Measurements from ENCODE around the gene ZNF607.
"Not testable (repeated sequence)": the region's sequence is repeated elsewhere in the genome, so short reads cannot be mapped to it uniquely, and the experiment has no call there.

Gene ZNF607

DNA sequence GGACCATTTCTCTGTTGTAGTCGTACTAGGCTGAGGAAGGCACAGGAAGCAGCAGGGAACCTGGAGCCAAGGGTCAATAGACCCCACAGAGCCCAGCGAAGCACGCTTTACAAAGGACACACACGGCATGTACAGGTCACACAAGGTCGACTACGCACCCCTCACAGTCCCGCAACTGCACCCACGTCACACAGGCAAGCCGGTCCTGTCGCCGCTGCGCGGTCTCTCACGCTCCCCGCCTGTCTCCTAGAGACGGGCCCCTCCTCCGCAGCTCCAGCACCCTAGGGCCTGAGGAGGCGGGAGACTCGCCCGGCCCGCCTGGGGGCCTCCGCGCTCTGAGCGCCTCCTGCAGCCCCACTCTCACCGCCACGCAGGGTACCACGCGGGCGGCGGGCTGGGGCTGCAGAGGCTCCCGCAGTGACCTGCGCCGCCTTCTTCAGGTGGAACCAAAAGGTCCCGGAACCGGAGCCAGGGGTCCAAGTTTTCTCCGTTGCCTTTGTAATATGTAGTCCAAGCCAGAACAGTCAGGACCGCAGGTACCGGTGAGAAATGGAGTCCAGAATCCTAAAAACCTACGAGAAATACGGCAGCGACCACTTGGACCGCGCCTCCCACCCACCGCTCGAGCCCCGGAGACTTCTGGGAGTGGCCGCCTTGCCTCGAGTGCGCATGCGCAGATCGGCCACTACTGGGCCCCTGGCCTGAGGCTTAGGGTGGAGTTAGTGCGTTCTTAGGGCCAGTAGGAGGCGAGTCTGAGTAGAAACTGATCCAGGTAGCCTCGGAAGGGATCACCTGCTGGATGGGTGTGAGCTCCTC is at the start of gene ZNF607:
Gene ZNF607, minus strand, starts transcription at position 651 of the 816 bp plus-strand sequence. CDS start 8,143 bp downstream, outside the sequence.
- DNase-seq, result peak; percentile 93

DNA sequence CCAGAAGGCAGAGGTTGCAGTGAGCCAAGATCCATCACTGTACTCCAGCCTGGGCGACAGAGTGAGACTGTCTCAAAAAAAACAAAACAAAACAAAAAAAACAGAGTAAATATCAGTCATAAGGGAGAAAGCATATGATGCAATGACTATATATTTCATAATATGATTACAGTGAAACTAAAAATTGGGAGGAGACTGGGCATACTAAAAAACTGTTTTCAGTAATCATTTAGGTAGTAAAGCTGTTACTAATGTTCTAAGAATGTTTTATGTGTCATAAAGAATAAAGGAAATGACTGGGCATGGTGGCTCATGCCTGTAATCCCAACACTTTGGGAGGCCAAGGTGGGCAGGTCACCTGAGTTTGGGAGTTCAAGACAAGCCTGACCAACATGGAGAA is 43.9 kb upstream of the ZNF607 start:
- no peak for DNase-seq

DNA sequence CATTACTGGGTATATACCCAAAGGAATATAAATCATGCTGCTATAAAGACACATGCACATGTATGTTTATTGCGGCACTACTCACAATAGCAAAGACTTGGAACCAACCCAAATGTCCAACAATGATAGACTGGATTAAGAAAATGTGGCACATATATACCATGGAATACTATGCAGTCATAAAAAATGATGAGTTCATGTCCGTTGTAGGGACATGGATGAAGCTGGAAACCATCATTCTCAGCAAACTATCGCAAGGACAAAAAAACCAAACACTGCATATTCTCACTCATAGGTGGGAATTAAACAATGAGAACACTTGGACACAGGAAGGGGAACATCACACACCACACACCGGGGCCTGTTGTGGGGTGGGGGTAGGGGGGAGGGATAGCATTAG is 38.1 kb upstream of the ZNF607 start:
- not testable (repeated sequence) for DNase-seq

DNA sequence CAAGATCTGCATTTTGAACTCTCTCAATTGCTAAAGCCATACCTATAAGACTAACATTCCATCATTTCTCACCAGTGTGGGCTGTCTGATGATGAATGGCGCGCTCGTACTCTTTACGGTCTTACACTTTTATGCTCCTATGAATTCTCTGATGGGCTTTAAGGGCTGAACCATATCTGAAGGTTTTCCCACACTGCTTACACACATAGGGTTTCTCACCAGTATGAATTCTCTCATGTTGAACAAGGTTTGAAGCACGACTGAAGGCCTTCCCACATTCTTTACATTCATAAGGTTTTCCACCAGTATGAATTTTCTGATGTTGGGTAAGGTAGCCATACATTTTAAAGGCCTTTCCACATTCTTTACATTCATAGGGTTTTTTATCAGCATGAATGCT is 18.8 kb upstream of the ZNF607 start:
- DNase-seq, result no peak

DNA sequence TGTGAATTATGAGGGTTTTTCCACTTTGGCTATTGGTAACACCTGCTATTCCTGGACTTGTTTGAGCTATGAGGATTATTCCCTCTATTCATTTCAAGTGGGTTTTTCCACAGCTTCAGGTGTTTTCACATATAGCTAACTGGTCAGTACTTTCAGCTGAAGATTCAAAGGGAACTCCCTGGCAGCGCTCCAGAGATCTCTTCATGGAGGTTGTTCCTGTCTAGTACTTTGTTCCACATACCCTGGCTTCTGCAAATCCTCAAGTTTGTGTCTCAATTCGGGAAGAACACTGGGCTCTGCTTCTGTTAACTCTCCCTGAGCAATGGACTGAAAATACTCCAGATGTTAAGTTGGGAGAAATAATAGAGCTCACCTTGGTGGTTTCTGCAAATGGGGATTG is 5.6 kb upstream of the ZNF607 start:
- DNase-seq, result no peak

DNA sequence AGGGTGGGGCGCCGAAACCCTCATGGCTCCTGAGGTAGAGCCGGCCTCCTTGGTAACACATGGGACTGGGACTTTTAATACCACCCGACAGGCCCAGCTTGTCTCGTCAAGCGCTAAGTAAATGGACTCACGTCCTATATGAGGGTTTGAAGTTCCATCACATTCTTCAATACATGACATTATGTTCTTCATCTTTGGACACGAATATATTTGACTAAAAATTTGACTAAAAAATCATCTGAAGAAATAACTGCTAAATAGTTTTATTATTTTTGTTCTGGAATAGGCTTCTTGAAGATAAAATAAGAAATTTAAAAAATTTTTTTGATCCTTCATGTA is 335 bp upstream of the ZNF607 start:
- DNase-seq, result no peak

DNA sequence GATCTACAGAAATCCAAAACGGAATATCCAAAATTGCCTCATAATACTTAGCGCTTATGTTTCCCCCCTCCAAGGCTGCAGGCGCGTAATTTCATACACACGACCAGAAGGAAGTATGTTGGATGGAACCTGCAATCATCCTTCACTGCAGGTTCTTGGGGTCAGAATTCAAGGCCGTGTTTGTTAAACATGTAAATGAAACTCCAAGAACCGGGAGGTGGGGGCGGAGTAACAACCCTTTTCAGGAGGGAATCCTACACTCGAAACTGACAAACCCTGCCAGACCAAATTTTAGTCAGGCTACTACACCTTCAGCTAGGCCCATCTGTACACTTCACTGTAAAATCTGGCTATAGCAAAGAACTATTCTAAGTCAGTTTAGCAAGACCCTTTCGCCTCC is 1.3 kb downstream of the ZNF607 start:
- no peak for DNase-seq

DNA sequence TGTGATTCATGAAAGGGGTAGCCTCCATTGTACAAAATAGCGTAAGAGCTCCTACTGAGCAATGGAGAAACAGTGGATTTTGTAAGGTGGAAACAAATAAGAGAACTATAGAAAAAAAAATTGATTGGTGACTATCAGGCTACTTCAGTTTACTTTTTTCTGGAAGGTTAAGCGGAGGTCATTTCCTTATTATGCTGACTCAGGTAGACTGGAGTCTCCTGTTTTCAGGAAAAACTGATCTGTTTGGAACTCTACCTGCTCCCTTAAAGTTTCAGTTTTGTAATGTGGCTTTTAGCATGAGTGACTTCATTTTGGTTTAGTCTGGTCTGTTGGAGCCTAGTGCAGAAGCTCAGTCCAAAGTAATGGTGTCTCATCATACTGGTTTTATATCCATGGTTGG is 3.4 kb downstream of the ZNF607 start:
- DNase-seq, result no peak

DNA sequence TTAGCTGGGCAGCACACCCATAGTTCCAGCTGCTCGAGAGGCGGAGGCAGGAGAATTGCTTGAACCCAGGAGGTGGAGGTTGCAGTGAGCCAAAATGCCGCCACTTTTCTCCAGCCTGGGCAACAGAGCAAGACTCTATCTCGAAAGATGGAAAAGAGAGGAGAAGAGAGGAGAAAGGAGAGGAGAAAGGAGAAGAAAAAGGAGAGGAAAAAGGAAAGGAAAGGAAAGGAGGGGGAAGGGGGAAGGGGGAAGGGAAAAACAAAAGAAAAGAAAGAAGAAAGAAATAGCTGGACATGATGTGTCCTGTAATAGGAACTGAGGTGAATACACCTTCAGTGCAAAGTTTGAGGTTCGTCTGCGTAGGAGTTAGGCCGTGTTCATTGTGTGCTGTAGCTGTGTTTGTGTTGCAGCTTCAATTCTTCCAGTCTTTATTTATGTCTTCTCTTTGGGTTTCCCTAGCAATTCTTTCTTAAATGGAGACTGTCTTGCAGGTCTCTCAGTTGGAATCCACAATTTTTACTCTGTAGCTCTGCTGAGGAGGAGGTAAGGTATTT is 13.4 kb downstream of the ZNF607 start:
- no peak for DNase-seq

DNA sequence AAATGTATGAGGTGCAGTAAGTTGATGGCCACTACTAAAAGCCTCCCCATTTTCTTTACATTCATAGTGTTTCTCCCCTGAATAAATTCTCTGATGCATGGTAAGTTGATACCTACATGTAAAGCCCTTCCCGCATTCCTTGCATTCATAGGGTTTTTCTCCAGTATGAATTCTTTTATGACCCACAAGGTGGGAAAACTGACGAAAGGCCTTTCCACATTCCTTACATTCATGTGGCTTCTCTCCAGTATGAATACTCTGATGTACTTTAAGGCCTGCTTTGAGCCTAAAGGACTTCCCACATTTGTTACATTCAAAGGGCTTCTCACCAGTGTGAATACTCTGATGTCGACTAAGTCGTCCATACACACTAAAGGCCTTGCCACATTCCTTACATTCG is 20.5 kb downstream of the ZNF607 start:
- DNase-seq, result no peak

DNA sequence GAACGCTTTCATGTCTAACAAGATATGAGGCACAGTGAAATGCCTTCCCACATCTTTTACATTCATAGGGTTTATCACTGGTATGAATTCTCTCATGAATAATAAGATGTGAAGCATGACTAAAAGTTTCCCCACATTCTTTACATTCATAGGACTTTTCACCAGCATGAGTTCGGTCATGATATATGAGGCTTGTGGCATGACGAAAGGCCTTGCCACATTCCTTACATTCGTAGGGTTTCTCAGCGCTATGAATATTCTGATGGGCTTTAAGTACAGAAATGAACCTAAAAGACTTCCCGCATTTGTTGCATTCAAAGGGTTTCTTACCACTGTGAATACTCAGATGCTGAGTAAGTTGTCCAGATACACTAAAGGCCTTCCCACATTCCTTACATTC is 21.3 kb downstream of the ZNF607 start:
- no peak for DNase-seq

DNA sequence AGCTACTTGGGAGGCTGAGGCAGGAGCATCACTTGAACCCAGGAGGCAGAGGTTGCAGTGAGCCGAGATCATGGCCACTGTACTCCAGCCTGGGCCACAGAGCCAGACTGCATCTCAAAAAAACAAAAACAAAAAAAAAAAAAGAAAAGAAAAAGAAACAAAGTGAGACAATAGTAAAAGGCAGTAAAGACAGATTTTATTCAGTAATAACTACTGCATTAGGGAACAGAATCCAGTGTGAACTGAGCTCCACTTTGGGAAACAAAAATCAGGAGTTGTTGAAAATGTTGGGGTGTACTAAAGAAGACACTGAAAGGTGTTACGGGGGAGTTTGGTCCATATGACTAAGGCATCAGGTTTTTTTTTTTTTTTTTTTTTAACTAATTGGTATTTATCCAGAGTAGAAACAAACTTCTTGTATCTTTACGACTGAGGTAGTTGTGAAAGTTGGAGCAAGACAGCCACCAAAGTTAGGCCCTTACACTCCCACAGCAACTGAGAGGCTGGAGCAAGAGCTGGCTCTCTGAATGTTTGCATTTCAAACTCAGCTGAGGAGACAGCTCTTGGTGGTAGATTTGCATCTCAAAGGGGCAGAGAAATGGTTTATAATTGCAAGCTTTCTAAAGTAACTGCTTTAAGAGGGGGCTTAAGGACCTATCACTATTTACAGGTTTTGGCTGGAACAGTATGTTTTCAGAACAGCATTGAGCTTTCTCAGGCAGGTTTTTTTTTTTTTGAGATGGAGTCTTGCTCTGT is 24.2 kb downstream of the ZNF607 start:
- DNase-seq, result no peak

DNA sequence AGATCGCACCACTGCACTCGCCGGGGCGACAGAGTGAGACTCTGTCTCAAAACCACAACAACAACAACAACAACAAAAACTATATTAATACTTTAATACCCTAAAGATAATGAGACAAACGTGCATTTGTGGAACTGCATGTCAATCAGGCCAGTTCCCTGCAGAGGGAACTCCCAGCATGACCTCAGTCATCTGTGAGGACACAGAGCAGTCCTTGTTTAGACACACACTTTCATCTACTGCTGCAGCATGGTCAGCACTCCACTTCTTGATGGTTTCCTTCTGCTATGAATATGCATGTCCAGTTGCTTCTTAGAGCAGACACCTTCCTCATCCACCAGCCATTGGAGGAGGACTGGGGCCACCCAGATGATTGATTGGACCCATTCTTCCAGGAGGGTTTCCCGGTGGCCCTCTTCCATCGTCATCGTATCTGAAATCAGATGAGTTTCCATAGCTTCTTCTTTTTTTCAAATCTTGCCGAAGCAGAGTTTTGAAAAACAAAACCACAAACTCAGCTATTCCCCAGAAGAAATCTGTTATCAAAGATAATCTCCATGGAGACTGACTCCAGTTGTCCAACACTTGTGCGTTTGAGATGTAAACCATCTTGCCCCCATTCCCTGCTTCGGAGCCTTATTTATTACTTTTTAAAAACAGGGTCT is 26.5 kb downstream of the ZNF607 start:
- no peak for DNase-seq

DNA sequence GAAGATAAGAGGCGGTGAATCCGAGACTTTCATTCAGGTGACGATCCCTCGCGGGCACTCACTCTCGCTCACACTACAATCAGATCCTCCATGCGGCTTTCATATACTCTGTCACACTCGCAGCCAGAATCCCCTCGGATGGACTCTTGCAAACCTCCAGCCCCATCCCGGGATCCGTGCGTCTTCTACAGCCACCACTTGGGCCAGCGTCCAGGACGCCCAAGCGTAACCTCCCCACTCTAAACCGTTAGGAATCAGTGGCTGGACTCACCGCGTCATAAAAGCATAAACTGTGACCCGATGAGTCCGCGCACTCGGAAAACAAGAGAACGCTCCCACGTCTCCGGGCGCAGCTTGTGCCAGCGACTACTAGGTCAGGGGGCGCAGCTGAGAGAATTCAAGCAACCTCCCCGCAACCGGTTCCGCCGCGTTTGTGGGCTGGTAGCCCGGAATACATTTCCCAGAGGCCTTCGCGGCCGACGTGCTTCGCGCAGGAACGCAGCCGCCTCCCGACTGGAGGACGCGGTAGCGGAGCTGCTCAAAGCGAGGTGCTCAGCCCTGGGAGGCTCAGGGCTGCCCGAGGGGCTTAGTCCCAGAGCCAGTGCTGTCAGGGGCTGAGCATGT is 27.6 kb downstream of the ZNF607 start:
- peak; percentile 92 for DNase-seq

DNA sequence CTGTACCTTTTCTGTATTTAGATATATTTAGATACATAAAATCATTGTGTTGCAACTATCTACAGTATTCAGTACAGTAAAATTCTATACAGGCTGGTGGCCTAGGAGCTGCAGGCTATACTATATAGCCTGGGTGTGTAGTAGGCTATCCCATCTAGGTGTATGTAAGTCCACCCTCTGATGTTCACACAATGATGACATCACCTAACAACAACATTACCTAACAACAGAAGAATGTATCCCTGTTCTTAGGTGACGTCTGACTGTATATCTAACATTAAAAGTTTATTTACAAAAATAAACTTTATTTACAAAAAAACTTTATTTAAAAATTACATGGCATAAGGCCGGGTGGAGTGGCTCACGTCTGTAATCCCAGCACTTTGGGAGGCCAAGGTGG is 36.0 kb downstream of the ZNF607 start:
- no peak for DNase-seq

DNA sequence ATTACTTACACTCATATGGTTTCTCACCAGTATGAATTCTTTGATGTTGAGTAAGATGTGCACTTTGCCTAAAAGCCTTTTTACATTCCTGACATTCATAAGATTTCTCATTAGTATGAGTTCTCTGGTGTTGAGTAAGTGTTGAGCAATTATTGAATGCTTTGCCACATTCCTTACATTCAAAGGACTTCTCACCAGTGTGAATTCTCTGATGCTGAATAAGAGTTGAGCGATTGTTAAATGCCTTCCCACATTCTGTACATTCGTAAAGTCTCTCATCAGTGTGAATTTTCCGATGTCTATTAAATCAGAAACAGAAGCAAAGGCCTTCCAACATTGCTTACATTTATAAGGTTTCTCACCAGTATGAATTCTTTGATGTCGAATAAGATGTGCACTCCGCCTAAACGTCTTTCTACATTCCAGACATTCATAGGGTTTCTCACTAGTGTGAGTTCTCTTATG is 50.1 kb downstream of the ZNF607 start:
- no peak for DNase-seq

DNA sequence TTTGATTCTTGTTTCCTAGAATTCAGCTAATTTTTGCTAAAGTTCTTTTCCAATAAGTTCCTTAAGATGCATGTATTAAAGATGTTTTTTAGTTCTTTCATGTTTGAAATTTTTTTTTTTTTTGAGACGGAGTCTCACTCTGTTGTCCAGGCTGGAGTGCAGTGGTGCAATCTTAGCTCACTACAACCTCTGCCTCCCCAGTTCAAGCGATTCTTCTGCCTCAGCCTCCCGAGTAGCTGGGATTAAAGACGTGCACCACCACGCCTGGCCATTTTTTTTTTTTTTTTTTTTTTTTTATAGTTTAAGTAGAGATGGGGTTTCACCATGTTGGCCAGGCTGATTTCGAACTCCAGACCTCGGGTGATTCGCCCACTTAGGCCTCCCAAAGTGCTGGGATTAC is 62.4 kb downstream of the ZNF607 start:
- not testable (repeated sequence) for DNase-seq

DNA sequence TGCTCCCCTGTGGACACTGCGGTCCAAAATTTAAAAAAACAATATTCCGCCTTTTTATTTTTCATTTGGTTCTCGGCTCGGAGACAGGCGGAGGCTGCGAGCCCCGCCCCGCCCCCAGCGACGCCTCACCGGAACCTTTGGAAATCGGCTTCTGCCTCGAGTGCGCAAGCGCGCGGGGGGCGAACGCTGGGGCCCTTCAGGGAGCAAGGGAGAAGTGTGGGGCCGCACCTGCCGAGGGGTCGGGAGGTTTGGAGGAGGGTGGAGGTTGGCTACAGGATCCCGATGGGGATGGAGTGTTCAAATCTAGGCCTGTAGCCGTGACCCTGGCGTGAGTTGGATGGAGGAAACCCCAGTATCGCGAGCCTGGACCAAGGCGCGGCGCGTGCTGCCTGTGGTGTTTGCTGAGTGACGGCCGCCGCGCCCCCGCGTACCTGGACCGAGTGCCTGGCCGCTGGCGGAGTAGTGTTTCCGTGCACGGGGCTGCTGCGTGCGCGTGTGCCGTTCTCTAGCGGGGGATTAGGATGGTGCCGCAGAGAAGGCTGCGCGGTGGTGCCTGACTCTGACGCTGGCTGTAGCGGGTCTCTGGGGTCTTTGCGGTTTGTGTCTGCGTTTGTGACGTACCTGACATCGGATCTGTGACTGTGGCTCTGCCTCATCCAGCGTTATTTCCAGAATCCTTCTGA is 63.7 kb downstream of the ZNF607 start:
- DNase-seq, result peak; percentile 89

DNA sequence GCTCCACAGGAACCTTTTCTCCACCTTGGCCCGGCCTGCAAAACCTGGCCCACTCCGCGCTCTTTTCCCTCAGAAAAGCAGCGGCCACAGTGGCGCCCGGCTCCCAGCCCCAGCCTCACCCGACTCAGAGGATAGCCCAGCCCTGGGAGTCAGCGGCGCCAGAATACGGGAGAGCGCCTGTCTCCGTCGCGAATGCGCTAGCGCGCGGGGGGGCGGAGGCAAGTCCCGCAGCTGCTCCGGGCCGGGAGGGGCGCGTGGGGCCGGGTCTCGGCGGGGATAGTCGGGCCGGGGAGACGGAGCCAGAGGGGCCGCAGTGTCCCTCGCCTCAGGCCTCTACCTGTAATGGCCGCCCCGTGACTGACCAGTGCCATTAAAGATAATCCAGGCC is 64.3 kb downstream of the ZNF607 start, which contains the start of gene ZFP30:
Gene ZFP30, minus strand, starts transcription at position 165 of the 388 bp plus-strand sequence. CDS start 7,643 bp downstream, outside the sequence.
- peak; percentile 94 for DNase-seq

DNA sequence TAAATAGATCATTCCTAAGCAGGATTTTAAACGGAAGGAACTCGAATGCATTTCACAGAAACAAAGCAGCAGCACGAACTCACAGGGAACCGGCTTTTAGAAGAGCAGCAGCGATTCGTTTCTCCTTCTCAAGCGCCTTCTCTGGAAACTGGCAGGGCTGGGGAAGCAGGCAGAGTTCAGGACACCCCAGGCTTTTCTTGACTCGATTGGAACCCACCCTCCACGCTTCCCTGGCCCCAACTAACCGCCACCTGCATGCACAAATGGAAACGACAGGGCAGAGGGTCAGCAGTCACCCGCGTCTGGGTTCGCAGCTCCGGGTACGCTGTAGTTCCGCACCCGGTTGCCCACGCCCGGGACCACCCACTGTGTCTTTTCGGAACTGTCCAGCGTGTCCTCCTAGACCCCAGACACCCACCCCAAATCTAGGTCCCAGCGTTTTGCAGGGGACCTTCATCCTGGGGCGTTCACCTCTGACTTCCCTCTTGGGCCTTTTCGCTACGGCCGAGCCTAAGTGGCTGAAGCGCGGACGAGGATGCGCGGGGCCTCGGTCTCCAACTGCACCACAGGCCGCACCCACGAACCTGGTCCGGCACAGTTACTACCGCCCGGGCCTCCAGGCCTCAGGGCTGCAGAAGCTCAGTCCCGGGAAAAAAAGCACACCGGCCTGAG is 64.8 kb downstream of the ZNF607 start:
- peak; percentile 62 for DNase-seq

DNA sequence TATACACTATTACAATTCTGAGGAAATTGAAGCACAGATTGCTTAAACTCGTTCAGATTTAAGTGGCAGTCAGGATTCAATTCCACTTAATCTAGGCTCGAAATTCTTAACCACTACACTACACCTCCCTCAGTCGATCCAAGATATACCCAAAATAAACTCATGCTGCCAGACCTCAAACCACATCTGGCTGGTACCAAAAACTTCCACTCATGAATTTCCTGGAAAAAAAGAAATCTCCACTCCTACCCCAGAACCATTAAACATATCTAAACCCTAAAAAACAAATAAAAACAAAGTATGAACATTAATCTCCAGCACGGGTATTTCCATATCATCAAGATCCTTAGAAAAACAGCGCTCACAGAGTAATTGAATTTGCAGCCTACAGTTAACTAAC is 65.4 kb downstream of the ZNF607 start:
- no peak for DNase-seq

Data from left hindlimb (tissue), 1 donor.